WERI-Rb-1 (cell line): ENCODE data around the gene PHEX.

Source experiments
- DNase-seq: peaks from one replicate; pipeline ENCODE4 v3.0.0-alpha.2; 2020
- H3K27ac ChIP-seq: fragments of 250-450 bp; sonication (Bioruptor Pico); 2 replicates; pipeline ENCODE4 v1.5.1; 2020; ENCODE audit warnings: mild to moderate bottlenecking, moderate library complexity
- H3K27me3 ChIP-seq: fragments of 250-450 bp; sonication (Bioruptor Pico); 2 replicates; pipeline ENCODE4 v1.5.1; 2021; ENCODE audit warnings: mild to moderate bottlenecking, low read depth, moderate library complexity; ENCODE audit not compliant: insufficient read depth, severe bottlenecking
- H3K36me3 ChIP-seq: fragments of 250-450 bp; sonication (Bioruptor Pico); 2 replicates; pipeline ENCODE4 v1.5.1; 2020; ENCODE audit warnings: mild to moderate bottlenecking, moderate library complexity
- H3K4me3 ChIP-seq: 2 replicates; pipeline ENCODE4 v1.5.1; 2011; ENCODE audit warnings: low read depth, mild to moderate bottlenecking, control low read depth, low read length
- H3K9me3 ChIP-seq: fragments of 250-450 bp; sonication (Bioruptor Pico); 2 replicates; pipeline ENCODE4 v1.5.1; 2021; ENCODE audit warnings: mild to moderate bottlenecking, moderate library complexity; ENCODE audit not compliant: severe bottlenecking
- CTCF ChIP-seq: IDR thresholded peaks from 2 replicates; pipeline ENCODE4 v1.5.1; 2011; ENCODE audit warnings: low read depth, mild to moderate bottlenecking, control low read depth, inconsistent platforms, low read length

The PHEX gene

GRCh38 chrX:22015139-22015750, 16.9 kb upstream of the PHEX start:
- no peak for TF ChIP-seq CTCF
- H3K9me3 ChIP-seq, result no peaks in the 10 kb centered on the region
- no peaks in the 10 kb centered on the region for H3K27me3 ChIP-seq
- no peak overlapping the region for H3K4me3 ChIP-seq
- no peaks in the 10 kb centered on the region for H3K36me3 ChIP-seq
- DNase-seq, result no peak
- H3K27ac ChIP-seq, result no peak overlapping the region

- H3K9me3 ChIP-seq, result no peaks in the 10 kb centered on the region
- no peaks in the 10 kb centered on the region for H3K27me3 ChIP-seq
- no peak overlapping the region for H3K27ac ChIP-seq
- no peak for TF ChIP-seq CTCF
- H3K36me3 ChIP-seq, result no peaks in the 10 kb centered on the region
- DNase-seq, result no peak
- H3K4me3 ChIP-seq, result no peak overlapping the region
Observed at GRCh38 chrX:22021751-22022324, 10.3 kb upstream of the PHEX start.

GRCh38 chrX:22024577-22024976, 7.5 kb upstream of the PHEX start:
- TF ChIP-seq CTCF, result no peak
- no peaks in the 10 kb centered on the region for H3K27me3 ChIP-seq
- H3K4me3 ChIP-seq, result no peak overlapping the region
- H3K9me3 ChIP-seq, result no peaks in the 10 kb centered on the region
- H3K27ac ChIP-seq, result no peak overlapping the region
- no peak for DNase-seq
- H3K36me3 ChIP-seq, result no peaks in the 10 kb centered on the region

GRCh38 chrX:22025751-22026150, 6.4 kb upstream of the PHEX start:
- TF ChIP-seq CTCF, result no peak
- no peak overlapping the region for H3K27ac ChIP-seq
- no peaks in the 10 kb centered on the region for H3K9me3 ChIP-seq
- DNase-seq, result no peak
- H3K36me3 ChIP-seq, result no peaks in the 10 kb centered on the region
- no peaks in the 10 kb centered on the region for H3K27me3 ChIP-seq
- H3K4me3 ChIP-seq, result no peak overlapping the region

- Histone ChIP-seq H3K9me3 (no peaks in the 10 kb centered on the region), H3K27me3 (no peaks in the 10 kb centered on the region), H3K4me3 (no peak overlapping the region), H3K36me3 (no peaks in the 10 kb centered on the region), H3K27ac (no peak overlapping the region)
- DNase-seq, result no peak
- no peak for TF ChIP-seq CTCF
Observed at GRCh38 chrX:22026731-22027130, 5.4 kb upstream of the PHEX start.

- no peaks in the 10 kb centered on the region for H3K36me3 ChIP-seq
- no peak for DNase-seq
- H3K27ac ChIP-seq, result no peak overlapping the region
- H3K4me3 ChIP-seq, result no peak overlapping the region
- TF ChIP-seq CTCF, result no peak
- H3K9me3 ChIP-seq, result no peaks in the 10 kb centered on the region
- H3K27me3 ChIP-seq, result peaks cover 6% of the 10 kb centered on the region
Observed at GRCh38 chrX:22032506-22032905, 381 bp downstream of the PHEX start.
